ENCODE data around the gene UGT2B17.
A peak's percentile ranks its signal among the peaks of the same experiment; 100 is the strongest.
"Not testable (repeated sequence)": the region's sequence is repeated elsewhere in the genome, so short reads cannot be mapped to it uniquely, and the experiment has no call there.

The UGT2B17 gene

DNA sequence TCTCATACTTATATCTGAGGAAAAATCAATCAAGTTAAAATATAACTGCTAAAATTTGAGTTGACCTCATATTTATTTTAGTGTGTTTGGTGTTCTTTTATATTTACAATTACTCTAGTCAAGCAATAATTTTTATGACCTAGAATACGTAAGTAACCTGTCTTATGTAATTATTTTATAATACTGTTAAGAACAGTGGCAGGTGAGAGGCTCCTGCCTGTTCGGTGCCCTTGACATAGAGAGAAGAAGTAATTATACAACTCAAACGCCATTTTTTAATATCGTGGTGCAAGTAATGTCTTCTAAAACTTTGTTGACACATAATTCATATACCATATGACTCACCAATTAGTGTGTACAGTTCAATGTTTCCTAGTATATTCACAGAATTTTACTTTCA lies 7.6 kb downstream of the UGT2B17 start:
- DNase-seq, result not testable (repeated sequence)

- DNase-seq, result peak; percentile 1
Measured at GRCh38 chr4:68566364-68566763, 9.8 kb downstream of the UGT2B17 start.

DNA sequence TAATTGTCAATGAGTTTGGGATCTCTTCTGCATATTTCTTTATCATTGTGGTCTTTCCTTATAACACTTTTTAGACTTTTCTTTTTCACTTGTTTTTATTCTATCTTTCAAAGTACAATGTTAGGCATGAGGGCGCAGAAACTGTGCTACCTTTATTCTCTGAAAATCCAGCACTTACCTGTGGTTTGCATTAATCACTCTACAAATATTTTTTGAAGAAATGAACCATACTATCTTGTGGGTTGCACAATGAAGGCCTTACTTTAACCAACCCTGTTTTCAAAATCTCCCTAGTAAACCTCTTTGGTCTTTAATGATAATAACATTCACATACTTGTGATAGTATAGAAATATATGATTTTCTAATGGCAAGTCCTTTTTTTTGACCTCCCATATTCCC lies 11.0 kb downstream of the UGT2B17 start:
- DNase-seq, result not testable (repeated sequence)

DNA sequence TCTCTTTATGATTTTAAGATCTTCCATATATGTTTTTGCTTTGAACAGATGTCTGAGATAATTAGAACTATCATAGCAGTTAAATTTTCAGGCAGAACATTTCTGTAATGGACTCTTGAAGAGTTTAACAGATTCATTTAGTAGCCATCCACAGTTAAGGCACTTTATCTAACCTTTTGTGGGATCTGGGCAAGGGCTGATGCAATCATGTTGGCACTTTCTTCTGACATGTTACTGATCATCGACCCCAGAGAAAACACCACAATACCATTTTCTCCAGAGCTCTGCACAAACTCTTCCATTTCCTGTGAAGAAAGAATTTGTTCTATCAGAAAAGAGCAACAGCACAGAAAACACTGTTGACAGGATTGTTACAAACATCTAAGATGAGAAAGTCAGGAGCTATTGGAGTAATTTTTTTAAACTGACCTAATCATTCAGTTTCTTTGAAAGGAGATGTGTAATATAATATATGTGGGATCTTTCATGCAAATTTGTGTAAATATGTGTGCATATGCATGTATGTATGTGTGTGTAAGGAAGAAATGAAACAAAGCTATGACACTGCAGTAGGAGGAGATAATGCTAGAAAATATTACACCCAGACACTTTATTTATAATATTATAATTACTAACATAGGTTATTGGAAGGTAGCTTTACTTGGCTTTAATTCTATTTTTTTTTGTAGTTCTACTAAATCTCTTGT lies 15.6 kb downstream of the UGT2B17 start:
- DNase-seq, result not testable (repeated sequence)

DNA sequence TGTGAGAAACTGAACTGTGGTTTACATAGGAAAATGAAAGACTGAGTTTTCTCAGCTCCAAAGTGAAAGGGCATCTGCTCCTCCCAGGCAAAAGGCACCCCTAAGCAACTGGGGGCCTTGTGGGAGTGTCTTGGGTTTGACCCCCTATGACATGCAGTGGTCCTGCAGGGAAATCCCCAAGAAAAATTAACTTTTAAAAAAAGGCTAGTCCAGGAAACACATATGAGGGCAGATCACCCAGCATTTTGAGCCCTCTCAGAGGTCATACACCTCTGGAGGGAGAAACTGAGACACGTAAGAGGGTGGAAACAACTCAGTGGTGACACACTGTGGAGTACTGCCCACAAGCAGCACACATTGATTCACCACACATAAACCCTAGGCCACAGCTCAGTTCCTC lies 22.3 kb downstream of the UGT2B17 start:
- DNase-seq, result not testable (repeated sequence)

DNA sequence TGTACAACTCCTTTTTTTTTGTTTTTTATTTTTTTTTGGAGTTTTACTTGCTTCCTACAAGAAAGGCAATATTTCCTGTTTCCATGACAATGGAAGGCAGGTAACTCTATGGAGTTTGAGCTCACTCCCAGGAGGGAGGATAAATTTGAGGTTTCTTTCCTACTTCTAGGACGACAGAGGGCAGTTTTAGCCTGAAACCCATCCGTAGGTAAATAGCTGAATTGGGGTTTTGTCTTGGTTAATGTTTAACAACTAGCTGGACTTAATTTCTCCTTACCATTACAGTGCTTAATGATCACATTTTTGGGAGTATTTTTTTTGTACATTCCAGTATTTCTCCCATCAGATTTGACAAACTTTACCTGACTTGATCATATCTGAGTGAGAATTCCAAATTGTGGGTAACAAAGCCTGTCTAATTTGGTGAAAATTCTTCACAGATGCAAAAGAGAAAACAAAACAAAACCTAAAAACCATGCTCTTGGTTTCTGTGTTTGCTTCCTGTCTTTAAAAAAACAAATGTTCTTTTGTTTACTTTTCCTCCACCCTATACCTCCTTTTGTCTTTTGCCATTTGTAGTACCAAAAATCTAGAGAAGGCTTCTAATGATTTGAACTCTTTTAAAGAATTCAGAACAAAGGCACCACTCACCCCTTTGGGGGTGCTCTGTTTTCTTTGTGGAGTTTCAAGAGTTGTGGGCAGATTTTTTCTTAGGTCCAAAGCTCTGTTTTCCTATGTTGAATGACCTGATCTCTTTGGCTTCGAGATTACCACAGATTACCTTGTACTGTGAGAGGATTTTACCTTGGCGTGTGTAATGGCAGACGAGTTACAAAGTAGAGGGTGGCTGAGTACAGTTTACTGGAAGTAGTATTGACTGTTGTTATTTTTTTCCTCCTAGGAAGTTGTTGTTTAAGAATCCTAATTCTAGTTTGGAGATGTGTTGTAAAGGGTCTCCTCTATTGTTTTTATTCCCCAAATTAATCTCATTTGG lies 23.0 kb downstream of the UGT2B17 start:
- DNase-seq, result not testable (repeated sequence)

- DNase-seq, result not testable (repeated sequence)
Measured at GRCh38 chr4:68542742-68543141, 33.4 kb downstream of the UGT2B17 start.

- DNase-seq, result no peak
Measured at GRCh38 chr4:68536375-68536774, 39.7 kb downstream of the UGT2B17 start.

- no peak for DNase-seq
Measured at GRCh38 chr4:68535974-68536373, 40.1 kb downstream of the UGT2B17 start.

DNA sequence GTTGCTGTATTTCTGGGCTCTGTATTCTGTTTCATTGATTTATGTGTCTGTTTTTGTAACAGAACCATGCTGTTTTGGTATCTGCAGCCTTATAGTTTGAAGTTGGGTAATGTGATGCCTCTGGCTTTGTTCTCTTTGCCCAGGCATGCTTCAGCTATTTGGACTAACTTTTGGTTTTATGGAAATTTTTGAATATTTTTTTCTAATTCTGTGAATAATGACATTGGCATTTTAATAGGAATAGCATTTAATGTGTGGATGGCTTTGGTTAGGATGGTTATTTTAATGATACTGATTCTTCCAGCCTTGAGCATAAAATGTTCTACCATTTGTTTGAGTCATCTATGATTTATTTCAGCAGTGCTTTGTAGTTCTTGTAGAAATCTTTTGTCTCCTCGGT lies 53.9 kb downstream of the UGT2B17 start:
- DNase-seq, result not testable (repeated sequence)

GRCh38 chr4:68520985-68521384 lies 55.1 kb downstream of the UGT2B17 start:
- DNase-seq, result no peak

- no peak for DNase-seq
Measured at GRCh38 chr4:68518889-68519288, 57.2 kb downstream of the UGT2B17 start.

- DNase-seq, result not testable (repeated sequence)
Measured at GRCh38 chr4:68505452-68505851, 70.7 kb downstream of the UGT2B17 start.

- peak; percentile 29 for DNase-seq
Measured at GRCh38 chr4:68504836-68505235, 71.3 kb downstream of the UGT2B17 start.

DNA sequence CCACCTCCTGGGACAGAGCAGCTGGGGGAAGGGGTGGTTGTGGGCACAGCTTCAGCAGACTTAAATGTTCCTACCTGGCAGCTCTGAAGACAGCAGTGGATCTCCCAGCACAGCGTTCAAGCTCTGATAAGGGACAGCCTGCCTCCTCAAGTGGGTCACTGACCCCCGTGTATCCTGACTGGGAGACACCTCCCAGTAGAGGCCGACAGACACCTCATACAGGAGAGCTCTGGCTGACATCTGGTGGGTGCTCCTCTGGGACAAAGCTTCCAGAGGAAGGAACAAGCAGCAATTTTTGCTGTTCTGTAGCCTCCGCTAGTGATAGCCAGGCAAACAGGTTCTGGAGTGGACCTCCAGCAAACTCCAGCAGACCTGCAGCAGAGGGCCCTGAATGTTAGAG lies 72.7 kb downstream of the UGT2B17 start:
- not testable (repeated sequence) for DNase-seq

GRCh38 chr4:68499021-68499420 lies 77.1 kb downstream of the UGT2B17 start:
- DNase-seq, result no peak

DNA sequence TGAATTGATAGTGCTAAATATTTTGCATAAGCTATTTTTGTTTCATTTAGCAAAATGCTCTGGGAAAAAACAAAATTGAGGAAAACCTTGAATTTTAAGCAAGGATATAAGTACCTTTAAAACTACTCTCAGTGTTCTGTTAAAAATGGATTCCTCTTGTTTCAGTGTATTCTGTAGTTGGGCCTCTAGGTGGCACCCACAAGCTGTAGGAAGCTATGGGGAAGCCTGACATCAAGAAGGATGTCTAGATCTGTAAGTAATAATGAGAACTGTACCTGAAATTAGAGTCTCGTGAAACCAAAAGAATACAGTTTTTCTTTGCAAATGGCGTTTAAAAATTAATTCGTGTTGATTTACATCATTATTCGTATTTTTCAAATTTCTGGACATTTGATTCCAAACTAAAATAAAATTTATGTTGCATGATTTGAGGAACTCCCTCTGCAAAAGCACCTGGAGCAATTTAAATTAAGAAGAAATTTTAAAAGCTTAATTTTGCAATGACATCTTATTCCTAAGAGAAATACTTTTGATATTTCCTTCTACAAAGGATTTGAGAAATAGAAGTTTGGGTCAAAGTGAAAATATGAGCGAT lies 77.6 kb downstream of the UGT2B17 start:
- peak; percentile 71 for DNase-seq

DNA sequence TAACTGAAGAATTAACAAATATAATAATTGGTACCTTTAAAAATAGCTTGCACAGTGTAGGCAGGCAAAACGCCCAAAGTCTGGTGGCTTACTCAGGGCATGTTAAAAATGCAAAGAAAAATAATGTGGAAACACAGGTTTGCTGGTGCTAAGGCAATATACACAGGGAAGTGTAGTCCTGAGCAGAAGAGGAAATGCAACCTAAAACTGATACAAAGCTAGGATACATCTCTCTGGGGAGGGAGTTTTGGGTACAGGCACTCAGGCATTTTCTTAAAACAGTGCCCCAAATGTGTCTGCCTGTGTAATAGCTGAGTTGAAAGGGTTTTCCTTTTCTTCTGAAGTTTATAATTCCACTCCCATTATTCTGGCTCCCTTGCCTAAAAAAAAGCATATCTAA lies 81.4 kb downstream of the UGT2B17 start:
- DNase-seq, result no peak

- peak; percentile 14 for DNase-seq
Measured at GRCh38 chr4:68490826-68491457, 85.2 kb downstream of the UGT2B17 start.

- DNase-seq, result no peak
Measured at GRCh38 chr4:68489338-68489737, 86.8 kb downstream of the UGT2B17 start.
